HEK293 (cell line): ENCODE measurements around the gene SELENOT.
"Not testable (repeated sequence)": the region's sequence is repeated elsewhere in the genome, so short reads cannot be mapped to it uniquely, and the experiment has no call there.

Experiments used
- CTCF ChIA-PET: fragments of 350-600 bp; formaldehyde crosslinking; extraction: SDS; loops from one replicate; lab custom pipeline; 2021; ENCODE audit warnings: antibody characterized with exemption; lab: Yijun Ruan, JAX
- POLR2A ChIA-PET: fragments of 300-600 bp; formaldehyde crosslinking; extraction: SDS; loops from one replicate; lab custom pipeline; 2020; ENCODE audit warnings: antibody characterized with exemption, inconsistent platforms; lab: Yijun Ruan, JAX
- H3K27ac ChIP-seq: fragments of 200-500 bp; sonication (Bioruptor generic); 2 replicates; pipeline ENCODE4 v1.5.1; 2014; ENCODE audit warnings: low read depth, low read length, control low read depth, inconsistent platforms; ENCODE audit errors: extremely low read depth
- H3K36me3 ChIP-seq, 2 experiments: fragments of 200-500 bp in 1 of 2; sonication (Bioruptor generic) in 1 of 2; 1 replicate in 1 of 2; 2 replicates in 1 of 2; pipeline ENCODE4 v1.5.1; 2014 to 2017; ENCODE audit warnings: inconsistent platforms in 2 of 2, low read length in 2 of 2; ENCODE audit not compliant: control insufficient read depth in 2 of 2, insufficient read depth in 1 of 2
- H3K4me1 ChIP-seq: fragments of 200-500 bp; sonication (Bioruptor generic); 2 replicates; pipeline ENCODE4 v1.5.1; 2014; ENCODE audit warnings: mild to moderate bottlenecking, low read length, inconsistent platforms; ENCODE audit not compliant: control insufficient read depth, insufficient read depth
- H3K4me3 ChIP-seq: 2 replicates; pipeline ENCODE4 v1.5.1; 2011; ENCODE audit warnings: low read depth, mild to moderate bottlenecking, control low read depth, low read length, moderate library complexity
- H3K9me3 ChIP-seq: fragments of 200-500 bp; sonication (Bioruptor generic); 2 replicates; pipeline ENCODE4 v1.5.1; 2014; ENCODE audit warnings: low read depth, low read length, inconsistent platforms; ENCODE audit not compliant: control insufficient read depth, insufficient read depth
- FEZF1 ChIP-seq: fragments of 450-650 bp; formaldehyde crosslinking; IDR thresholded peaks from 2 replicates; pipeline ENCODE4 v1.5.1; 2016; ENCODE audit warnings: missing biosample characterization, missing genetic modification characterization
- GFI1B ChIP-seq: fragments of 450-650 bp; formaldehyde crosslinking; IDR thresholded peaks from 2 replicates; pipeline ENCODE4 v1.5.1; 2016; ENCODE audit warnings: missing biosample characterization, missing genetic modification characterization
- GLIS1 ChIP-seq: fragments of 450-650 bp; formaldehyde crosslinking; IDR thresholded peaks from 2 replicates; pipeline ENCODE4 v1.5.1; 2016; ENCODE audit warnings: missing biosample characterization, missing genetic modification characterization
- GLIS2 ChIP-seq: fragments of 450-650 bp; formaldehyde crosslinking; IDR thresholded peaks from 2 replicates; pipeline ENCODE4 v1.5.1; 2016; ENCODE audit warnings: missing biosample characterization, missing genetic modification characterization
- IKZF3 ChIP-seq: fragments of 450-650 bp; IDR thresholded peaks from 2 replicates; pipeline ENCODE4 v1.5.0; 2018; ENCODE audit warnings: missing biosample characterization, mild to moderate bottlenecking, missing genetic modification characterization, moderate library complexity
- OSR2 ChIP-seq: fragments of 450-650 bp; formaldehyde crosslinking; IDR thresholded peaks from 2 replicates; pipeline ENCODE4 v1.5.1; 2016; ENCODE audit warnings: missing biosample characterization, missing genetic modification characterization
- PATZ1 ChIP-seq: fragments of 450-650 bp; formaldehyde crosslinking; IDR thresholded peaks from 2 replicates; pipeline ENCODE4 v1.5.1; 2016; ENCODE audit warnings: missing biosample characterization, missing genetic modification characterization
- TCF7L2 ChIP-seq: IDR thresholded peaks from 2 replicates; pipeline ENCODE4 v1.6.1; 2011; ENCODE audit warnings: low read depth, mild to moderate bottlenecking, inconsistent platforms, low read length, moderate library complexity, borderline replicate concordance
- TRIM28 ChIP-seq: IDR thresholded peaks from 2 replicates; pipeline ENCODE4 v1.6.1; 2011; ENCODE audit warnings: low read length, control low read depth, borderline replicate concordance
- ZBTB21 ChIP-seq: fragments of 450-650 bp; formaldehyde crosslinking; IDR thresholded peaks from 2 replicates; pipeline ENCODE4 v1.5.1; 2017; ENCODE audit warnings: missing biosample characterization, missing genetic modification characterization
- ZIC2 ChIP-seq: fragments of 450-650 bp; formaldehyde crosslinking; IDR thresholded peaks from 2 replicates; pipeline ENCODE4 v1.5.1; 2016; ENCODE audit warnings: missing biosample characterization, missing genetic modification characterization
- ZNF366 ChIP-seq: fragments of 450-650 bp; formaldehyde crosslinking; conservative IDR thresholded peaks from 2 replicates; pipeline ENCODE4 v1.5.1; 2016; ENCODE audit warnings: missing biosample characterization, missing genetic modification characterization
- ZNF48 ChIP-seq: fragments of 450-650 bp; formaldehyde crosslinking; IDR thresholded peaks from 2 replicates; pipeline ENCODE4 v1.5.1; 2016; ENCODE audit warnings: missing biosample characterization, missing genetic modification characterization
- ZNF558 ChIP-seq: fragments of 450-650 bp; formaldehyde crosslinking; IDR thresholded peaks from 2 replicates; pipeline ENCODE4 v1.5.1; 2016; ENCODE audit warnings: missing biosample characterization, missing genetic modification characterization
- ZNF561 ChIP-seq: fragments of 450-650 bp; IDR thresholded peaks from 2 replicates; pipeline ENCODE4 v1.5.1; 2018; ENCODE audit warnings: missing biosample characterization, missing genetic modification characterization, borderline replicate concordance
- ZNF580 ChIP-seq: fragments of 450-650 bp; formaldehyde crosslinking; IDR thresholded peaks from 2 replicates; pipeline ENCODE4 v1.5.1; 2016; ENCODE audit warnings: missing biosample characterization, missing genetic modification characterization
- ZNF843 ChIP-seq: fragments of 450-650 bp; formaldehyde crosslinking; IDR thresholded peaks from 2 replicates; pipeline ENCODE4 v1.5.1; 2016; ENCODE audit warnings: missing biosample characterization, missing genetic modification characterization
- ZXDB ChIP-seq: fragments of 450-650 bp; formaldehyde crosslinking; IDR thresholded peaks from 2 replicates; pipeline ENCODE4 v1.5.1; 2016; ENCODE audit warnings: missing biosample characterization, missing genetic modification characterization
- TF ChIP-seq, protein P1 (sequence below): fragments of 450-650 bp; formaldehyde crosslinking; IDR thresholded peaks from 2 replicates; pipeline ENCODE4 v1.5.1; 2017; ENCODE audit warnings: missing biosample characterization, missing genetic modification characterization
- TF ChIP-seq, protein P2 (sequence below): fragments of 450-650 bp; formaldehyde crosslinking; IDR thresholded peaks from 2 replicates; pipeline ENCODE4 v1.5.1; 2016; ENCODE audit warnings: missing biosample characterization, missing genetic modification characterization
- TF ChIP-seq, protein P3 (sequence below): fragments of 450-650 bp; formaldehyde crosslinking; IDR thresholded peaks from 2 replicates; pipeline ENCODE4 v1.5.1; 2016; ENCODE audit warnings: missing biosample characterization, missing genetic modification characterization
- TF ChIP-seq, protein P4 (sequence below): fragments of 450-650 bp; formaldehyde crosslinking; IDR thresholded peaks from 2 replicates; pipeline ENCODE4 v1.5.1; 2016; ENCODE audit warnings: missing biosample characterization, missing genetic modification characterization, low read depth

SELENOT gene

GRCh38 chr3:150620002-150620689 lies 17.0 kb downstream of the SELENOT start:
- H3K36me3 ChIP-seq = peaks cover 0 to 4% of the 10 kb centered on the region in 2 experiments; a peak in 1 of 3 replicates

GRCh38 chr3:150622955-150623354 lies 19.8 kb downstream of the SELENOT start:
- H3K4me1 ChIP-seq, H3K27ac ChIP-seq, H3K9me3 ChIP-seq, POLR2A ChIA-PET, H3K4me3 ChIP-seq: not testable (repeated sequence)
- H3K36me3 ChIP-seq = peaks cover 12 to 26% of the 10 kb centered on the region in 2 experiments; a peak in 2 of 3 replicates
- CTCF ChIA-PET = interaction anchor here (0.6 kb wide), 1 partner anchor 101 kb away, joined by 6 read pairs; no protein-coding TSS in a partner anchor

More at GRCh38 chr3:150620002-150620689, 17.0 kb downstream of the SELENOT start:
- POLR2A ChIA-PET = no interaction called here
- CTCF ChIA-PET = interaction anchor here (0.7 kb wide), 1 partner anchor 12 kb away, joined by 3 read pairs; no protein-coding TSS in a partner anchor
- H3K9me3 ChIP-seq = no peaks in the 10 kb centered on the region
- TF ChIP-seq TCF7L2 = no peak
- TF ChIP-seq PATZ1 (tag by site-specific recombination) = no peak
- TF ChIP-seq ZNF580 = no peak
- TF ChIP-seq, protein P1, sequence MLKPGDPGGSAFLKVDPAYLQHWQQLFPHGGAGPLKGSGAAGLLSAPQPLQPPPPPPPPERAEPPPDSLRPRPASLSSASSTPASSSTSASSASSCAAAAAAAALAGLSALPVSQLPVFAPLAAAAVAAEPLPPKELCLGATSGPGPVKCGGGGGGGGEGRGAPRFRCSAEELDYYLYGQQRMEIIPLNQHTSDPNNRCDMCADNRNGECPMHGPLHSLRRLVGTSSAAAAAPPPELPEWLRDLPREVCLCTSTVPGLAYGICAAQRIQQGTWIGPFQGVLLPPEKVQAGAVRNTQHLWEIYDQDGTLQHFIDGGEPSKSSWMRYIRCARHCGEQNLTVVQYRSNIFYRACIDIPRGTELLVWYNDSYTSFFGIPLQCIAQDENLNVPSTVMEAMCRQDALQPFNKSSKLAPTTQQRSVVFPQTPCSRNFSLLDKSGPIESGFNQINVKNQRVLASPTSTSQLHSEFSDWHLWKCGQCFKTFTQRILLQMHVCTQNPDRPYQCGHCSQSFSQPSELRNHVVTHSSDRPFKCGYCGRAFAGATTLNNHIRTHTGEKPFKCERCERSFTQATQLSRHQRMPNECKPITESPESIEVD = peak; percentile 71
- H3K4me1 ChIP-seq = peaks cover 6% of the 10 kb centered on the region
- no peak overlapping the region for H3K4me3 ChIP-seq
- no peak overlapping the region for H3K27ac ChIP-seq

- CTCF ChIA-PET = no interaction called here
- no peak overlapping the region for H3K27ac ChIP-seq
- peaks cover 12 to 28% of the 10 kb centered on the region in 2 experiments; a peak in 2 of 3 replicates for H3K36me3 ChIP-seq
- no peak overlapping the region for H3K4me3 ChIP-seq
- peaks cover 6% of the 10 kb centered on the region for H3K4me1 ChIP-seq
- POLR2A ChIA-PET = no interaction called here
- no peaks in the 10 kb centered on the region for H3K9me3 ChIP-seq
- TF ChIP-seq ZNF558 (tag by site-specific recombination) = no peak
- 0 out of 2 replicates have a peak, but pooled peaks have one; percentile 30 for TF ChIP-seq ZNF561 (tag by site-specific recombination)
- peak; percentile 43; the same call in 1 of the 2 replicates for TF ChIP-seq GLIS1
- no peak for TF ChIP-seq ZBTB21 (tag by site-specific recombination)
- no peak for TF ChIP-seq TRIM28
- peak; percentile 20; the same call in 1 of the 2 replicates for TF ChIP-seq OSR2 (tag by site-specific recombination)
- no peak for TF ChIP-seq ZNF366 (tag by site-specific recombination)
- TF ChIP-seq GLIS2 (tag by site-specific recombination) = no peak
- no peak for TF ChIP-seq GFI1B
- TF ChIP-seq, protein P2, sequence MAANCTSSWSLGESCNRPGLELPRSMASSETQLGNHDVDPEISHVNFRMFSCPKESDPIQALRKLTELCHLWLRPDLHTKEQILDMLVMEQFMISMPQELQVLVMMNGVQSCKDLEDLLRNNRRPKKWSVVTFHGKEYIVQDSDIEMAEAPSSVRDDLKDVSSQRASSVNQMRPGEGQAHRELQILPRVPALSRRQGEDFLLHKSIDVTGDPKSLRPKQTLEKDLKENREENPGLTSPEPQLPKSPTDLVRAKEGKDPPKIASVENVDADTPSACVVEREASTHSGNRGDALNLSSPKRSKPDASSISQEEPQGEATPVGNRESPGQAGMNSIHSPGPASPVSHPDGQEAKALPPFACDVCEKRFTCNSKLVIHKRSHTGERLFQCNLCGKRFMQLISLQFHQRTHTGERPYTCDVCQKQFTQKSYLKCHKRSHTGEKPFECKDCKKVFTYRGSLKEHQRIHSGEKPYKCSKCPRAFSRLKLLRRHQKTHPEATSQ (tag by site-specific recombination) = no peak
- TF ChIP-seq ZIC2 (tag by site-specific recombination) = peak; percentile 59
- TF ChIP-seq, protein P3, sequence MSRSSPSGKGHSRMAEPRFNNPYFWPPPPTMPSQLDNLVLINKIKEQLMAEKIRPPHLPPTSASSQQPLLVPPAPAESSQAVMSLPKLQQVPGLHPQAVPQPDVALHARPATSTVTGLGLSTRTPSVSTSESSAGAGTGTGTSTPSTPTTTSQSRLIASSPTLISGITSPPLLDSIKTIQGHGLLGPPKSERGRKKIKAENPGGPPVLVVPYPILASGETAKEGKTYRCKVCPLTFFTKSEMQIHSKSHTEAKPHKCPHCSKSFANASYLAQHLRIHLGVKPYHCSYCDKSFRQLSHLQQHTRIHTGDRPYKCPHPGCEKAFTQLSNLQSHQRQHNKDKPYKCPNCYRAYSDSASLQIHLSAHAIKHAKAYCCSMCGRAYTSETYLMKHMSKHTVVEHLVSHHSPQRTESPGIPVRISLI = no peak
- TF ChIP-seq ZNF48 (tag by site-specific recombination) = no peak
- 0 out of 2 replicates have a peak, but pooled peaks have one; percentile 43 for TF ChIP-seq ZNF843
- peak; percentile 67 for TF ChIP-seq FEZF1 (tag by site-specific recombination)
- TF ChIP-seq IKZF3 (tag by site-specific recombination) = no peak
- TF ChIP-seq ZXDB (tag by site-specific recombination) = peak; percentile 32; the same call in 1 of the 2 replicates
- TF ChIP-seq, protein P4, sequence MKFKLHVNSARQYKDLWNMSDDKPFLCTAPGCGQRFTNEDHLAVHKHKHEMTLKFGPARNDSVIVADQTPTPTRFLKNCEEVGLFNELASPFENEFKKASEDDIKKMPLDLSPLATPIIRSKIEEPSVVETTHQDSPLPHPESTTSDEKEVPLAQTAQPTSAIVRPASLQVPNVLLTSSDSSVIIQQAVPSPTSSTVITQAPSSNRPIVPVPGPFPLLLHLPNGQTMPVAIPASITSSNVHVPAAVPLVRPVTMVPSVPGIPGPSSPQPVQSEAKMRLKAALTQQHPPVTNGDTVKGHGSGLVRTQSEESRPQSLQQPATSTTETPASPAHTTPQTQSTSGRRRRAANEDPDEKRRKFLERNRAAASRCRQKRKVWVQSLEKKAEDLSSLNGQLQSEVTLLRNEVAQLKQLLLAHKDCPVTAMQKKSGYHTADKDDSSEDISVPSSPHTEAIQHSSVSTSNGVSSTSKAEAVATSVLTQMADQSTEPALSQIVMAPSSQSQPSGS (tag by site-specific recombination) = no peak
Observed at GRCh38 chr3:150623945-150624344, 20.8 kb downstream of the SELENOT start.
